NCI-H345 (cell line): ENCODE measurements around the gene RNASE12.
"Not testable (repeated sequence)": the region's sequence is repeated elsewhere in the genome, so short reads cannot be mapped to it uniquely, and the experiment has no call there.

ENCODE experiments used
- DNase-seq: peaks from one replicate; lab custom pipeline; 2025; lab: John Stamatoyannopoulos, UW

The RNASE12 gene, protein sequence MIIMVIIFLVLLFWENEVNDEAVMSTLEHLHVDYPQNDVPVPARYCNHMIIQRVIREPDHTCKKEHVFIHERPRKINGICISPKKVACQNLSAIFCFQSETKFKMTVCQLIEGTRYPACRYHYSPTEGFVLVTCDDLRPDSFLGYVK

DNA sequence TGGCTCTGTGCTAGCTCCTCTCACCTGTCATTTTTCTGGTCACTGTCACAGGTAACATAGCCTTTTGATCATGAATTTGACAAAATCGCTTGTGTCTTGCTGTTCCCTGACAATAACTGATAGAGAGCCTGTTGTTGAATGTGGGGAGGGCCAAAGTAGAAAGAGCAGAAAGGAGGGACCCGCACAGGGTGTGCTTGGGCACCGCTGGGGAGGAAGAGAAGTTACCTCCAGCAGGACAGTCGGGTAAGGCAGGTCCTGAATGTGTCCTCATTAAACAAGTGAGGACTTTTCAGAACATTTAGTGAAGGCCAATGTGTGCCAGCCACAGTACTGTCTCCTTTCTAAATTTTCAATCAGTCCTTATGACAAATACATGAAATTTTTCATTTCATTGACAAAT lies at the start of gene RNASE12:
TSS of gene RNASE12 (minus strand) at position 142 of the 400 bp plus-strand sequence. CDS start 653 bp downstream, outside the sequence.
- no peak for DNase-seq

DNA sequence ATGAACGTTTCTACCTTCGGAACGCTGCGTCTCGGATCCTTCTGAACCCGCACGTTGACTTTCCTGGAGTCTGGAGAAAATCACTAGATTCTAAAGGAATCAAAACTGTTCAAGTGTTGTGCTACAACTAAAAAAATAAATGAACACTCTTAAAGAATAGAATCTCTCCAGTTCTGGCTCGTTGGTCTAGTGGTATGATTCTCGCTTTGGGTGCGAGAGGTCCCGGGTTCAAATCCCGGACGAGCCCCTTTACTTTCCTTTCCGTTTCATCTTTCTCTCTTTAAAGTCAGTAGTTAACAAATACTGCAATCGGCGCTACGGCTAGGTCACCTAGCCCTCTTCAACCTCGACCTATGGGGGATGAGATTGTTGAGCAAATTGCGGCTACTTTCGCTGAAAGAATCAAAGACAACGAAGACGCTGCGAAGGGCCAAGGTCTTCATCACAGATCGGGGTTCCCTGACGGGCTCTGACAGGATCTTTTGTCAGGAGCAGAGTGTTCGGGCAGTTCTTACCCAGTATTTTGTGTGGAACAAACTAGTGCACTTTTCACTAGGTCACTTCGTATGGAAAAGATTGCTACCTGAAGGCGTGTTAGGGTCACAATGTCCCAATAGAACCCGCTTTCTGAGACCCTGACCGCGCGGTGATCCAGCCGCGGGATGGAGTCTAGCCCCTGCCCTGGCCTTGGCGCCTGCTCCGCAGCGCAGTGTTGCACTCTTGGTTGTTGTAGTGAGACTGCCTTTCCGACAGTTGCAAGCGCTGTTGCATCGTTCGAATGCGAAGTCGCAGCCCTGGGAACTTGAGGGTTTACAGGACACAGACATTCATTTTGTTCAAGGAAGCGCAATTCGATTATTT lies 41.9 kb upstream of the RNASE12 start:
- DNase-seq: no peak

DNA sequence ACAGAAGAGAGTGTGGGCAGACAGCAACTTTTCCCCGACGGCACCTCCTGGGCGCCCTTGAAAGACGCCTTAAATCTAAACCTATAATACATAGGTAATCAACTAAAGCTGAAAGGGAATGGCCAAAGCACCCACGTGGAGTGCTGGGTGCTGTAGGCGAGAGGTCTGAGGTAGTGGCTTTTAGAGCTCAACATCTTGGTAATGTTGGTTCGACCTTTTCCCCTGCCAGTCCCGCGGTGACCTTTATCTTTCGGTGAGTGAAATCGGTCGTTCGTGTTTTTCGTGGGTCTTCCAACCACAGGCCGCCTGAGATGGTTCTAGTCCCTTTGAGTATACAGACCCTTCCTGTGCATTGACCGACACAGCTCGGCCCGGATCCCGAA lies 41.3 kb upstream of the RNASE12 start:
- no peak for DNase-seq

DNA sequence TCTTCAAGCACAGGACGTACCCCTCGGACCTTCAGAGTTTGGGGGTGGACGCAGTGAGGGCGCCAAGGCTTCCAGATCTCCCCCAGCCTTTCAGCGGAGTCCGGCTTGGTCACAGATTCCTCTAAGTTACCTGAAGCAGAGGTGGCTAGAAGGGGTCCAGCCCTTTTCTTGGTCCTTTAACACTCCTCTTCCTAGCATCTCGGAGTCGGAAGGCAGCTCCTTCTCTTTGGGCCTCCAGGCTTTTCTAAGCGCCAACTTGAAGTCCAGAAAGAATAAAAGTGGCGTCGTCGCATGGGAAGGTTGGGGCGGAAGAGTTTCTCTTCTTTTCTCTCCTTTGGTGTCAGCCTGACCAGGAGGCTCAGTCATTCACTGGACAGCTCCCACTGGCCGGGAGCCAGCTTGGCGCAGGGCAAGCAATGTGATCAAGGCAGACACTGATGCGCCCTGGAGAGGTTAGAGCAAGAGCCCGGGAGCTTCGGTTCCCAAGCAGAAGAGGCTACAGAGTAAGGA lies 40.8 kb upstream of the RNASE12 start:
- DNase-seq: no peak

DNA sequence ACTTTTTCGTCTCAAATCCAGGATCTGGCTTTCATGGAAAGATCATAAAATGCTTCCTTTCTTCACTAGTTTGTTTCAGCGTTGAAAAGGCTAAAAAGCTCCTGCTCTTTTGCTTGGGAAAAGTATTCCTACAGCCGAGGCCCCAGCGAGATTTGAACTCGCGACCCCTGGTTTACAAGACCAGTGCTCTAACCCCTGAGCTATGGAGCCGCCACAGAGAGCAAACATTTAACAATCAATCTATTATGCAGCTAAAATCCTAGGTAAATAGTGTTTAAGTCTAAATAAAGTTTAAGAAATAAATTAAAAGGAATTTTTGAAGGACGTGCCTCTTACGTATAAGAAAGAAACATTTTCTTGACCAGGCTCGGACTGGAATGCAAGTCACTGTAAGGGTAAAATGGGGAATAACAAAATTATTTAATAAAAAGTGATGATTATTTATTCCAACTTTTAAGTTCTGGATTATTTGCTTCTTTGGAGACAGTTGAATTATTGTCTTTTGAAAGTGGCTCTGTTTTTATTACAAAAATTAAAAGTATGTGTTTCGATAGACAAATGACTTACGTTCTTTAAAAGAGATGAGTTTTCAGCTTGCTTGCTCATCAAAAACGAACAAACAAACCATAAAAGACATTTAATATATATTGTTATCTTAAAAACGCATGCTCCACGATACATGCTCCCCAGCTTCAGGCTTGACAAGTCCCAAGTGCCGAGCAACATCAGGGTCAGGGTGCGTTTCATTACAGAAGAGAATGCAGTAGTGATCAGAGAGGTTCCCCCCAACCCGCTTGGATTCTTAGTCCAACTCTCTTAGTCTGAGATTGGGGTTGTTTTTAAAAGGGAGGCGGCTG lies 40.1 kb upstream of the RNASE12 start:
- DNase-seq: no peak

DNA sequence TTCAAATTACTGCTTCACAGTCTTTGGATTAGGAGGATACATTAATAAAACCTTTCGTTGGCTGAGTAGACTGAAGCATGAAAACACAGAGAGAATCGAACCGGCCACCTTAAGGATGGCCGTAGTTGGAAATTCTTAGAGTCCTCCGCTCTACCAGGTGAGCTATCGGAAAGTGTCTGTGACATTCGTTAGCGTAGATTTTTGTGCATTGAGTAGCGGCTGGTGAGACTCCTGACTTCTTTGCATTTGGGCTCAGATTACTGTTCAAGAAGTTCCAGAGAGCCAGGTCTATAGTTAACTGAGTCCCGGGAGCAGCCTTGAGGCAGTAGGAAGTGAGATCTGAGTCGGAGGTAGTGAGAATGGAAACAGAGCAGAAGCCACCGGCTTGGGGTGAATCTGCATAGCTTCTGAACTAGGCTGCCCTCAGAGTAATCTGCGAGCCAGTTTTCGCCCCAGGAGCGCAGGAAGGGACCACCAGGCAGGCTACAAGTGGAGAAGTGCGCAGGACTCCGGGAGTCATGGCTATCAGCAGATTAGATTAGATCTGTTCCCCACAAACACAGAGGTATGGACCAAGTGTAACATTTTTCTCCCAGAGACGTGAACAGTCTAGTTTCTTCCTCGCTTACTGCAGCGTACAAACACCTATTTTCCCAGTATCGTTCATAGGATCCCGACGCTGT lies 39.3 kb upstream of the RNASE12 start:
- no peak for DNase-seq

DNA sequence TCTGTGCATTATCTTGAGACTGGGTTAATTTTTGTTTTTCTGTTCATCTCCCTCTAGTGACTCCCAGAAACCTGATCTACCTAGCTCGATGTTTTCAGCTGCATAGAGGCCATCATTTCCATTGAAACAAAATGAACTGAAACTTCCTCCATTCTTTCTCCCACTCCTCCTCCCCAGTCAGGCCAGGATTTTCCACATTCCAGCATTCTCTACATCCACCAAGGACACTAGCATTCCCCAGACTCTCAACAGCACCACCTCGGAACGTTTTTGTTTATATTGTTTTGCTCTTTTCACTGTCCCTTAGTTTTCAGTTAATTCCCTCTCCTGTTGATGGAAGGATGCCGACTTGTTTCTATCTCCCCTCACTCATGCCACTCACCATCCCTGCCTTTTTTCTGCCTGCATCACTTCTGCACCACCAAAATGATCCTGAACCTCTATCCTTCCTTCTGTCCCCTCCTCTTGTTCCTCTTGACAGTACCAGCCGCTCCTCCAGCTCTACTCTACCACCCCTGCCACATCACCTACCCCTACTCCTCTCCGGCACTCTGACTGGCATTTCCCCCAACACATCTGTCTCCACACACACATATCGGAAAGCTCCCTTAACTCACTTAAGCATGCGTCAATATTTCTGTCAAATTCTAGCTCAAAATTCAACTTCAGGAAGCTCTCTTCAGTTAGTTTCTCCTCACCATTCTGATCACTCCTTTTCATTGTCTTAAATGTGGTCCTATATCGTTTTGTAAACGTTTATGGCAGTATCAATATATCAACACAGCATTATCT lies 37.1 kb upstream of the RNASE12 start:
- DNase-seq: no peak

DNA sequence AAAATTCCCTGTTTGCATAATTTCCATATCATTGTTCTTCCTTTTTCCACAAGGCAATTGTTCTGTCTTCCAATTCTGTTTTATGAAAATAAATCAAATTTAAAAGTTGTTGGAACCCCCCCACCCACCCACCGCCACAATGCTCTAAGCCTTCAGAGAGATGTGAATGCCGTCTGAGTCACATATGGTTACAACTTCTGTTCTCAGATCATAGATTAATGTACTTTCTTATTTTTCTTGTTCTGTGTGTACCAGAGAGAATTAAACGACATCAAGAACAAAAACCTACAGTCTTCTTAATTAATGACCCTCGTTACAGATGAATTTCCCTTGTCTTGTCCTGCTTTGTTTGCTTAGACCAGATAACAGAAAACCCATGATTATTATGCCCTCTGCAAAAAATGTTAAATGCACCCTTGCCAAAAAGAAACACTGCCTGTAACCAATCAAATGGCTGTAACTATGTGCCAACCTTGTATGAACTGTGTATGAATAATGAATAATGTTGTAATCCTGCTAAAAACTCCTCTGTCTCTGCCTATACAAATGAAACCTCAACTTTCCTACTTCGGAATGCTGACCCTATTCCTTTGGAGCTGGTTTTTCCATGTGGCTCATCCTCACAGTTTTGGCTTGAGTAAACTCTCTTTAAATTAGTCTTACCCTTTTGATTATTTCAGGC lies 36.3 kb upstream of the RNASE12 start:
- DNase-seq: no peak

DNA sequence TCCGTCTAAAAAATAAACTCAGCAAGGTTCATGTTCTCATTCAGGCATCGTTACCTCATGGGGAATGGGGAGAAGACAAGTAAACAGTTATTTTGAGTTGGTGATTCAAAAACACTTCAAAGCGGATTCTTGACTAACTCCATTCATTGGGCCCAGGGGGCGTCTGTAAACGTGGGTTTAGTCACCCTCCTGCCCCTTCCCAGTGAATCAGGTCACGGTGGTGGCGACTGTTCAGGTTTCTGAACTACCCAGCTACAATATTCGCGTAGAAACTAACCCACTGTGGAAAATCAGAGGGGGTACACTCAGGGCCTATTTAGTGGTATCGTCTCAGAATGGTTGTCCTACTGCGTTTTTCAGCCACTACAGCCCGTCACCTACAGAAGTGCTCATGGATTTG lies 35.1 kb upstream of the RNASE12 start:
- DNase-seq: no peak

DNA sequence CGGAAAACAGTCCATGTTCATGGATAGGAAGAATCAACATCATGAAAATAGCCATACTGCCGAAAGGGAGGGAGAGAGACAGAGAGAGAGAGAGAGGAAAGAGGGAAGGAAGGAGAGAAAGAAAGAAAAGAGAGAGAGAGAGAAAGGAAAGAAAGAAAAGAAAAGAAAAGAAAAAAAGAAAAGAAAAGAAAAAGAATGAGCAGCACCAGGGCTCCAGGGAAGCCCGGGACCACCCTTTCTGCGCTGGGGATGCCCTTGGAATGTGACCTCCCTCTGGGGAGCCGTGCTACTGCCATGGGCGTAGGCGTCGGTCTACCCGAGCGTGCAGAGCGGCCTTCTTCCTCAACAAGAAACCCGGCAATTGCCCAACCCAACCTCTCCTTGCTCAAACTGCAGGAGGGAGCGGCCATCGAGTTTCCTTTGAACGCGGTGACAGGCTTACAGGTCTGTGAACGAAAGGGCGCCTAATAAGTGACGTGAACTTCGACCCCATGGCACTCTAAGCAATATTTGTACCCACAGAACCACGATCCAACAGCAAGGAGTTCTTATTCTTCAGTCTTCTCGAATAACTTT lies 33.4 kb upstream of the RNASE12 start:
- no peak for DNase-seq

DNA sequence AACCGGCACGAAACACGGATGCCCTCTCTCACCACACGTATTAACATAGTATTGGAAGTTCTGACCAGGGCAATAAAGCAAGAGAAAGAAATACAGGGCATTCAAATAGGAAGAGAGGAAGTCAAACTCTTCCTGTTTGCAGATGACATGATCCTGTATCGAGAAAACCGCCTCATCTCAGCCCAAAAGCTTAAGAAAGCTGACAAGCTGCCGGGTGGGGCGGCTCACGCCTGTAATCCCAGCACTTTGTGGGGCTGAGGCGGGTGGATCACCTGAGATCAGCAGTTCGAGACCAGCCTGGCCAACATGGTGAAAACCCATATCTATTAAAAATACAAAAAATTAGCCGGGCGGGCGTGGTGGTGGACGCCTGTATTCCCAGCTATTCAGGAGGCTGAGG lies 32.6 kb upstream of the RNASE12 start:
- DNase-seq: no peak

DNA sequence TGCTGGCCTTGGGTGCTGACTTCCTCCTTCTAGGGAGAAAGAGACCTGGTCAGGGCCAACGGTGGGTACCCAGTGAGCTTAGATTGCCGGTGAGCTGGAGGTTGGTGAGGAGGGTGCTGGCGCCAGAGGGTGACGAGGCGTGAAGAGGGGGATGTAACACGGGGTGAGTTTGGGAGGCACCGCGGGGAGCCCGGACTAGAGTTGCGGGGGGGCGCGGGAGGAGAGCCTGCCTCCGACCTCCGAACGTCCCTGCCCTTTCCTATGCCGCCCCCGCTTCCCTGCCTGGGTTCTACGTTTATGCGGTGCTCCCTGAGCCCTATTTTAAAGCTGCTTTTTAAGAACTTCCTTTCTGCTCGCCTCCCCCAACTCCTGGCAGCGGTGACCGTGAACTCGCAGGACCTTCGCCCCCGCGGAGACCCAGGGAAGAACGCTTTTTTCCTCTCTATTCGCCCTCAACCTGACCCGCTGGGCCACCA lies 31.7 kb upstream of the RNASE12 start:
- DNase-seq: no peak

DNA sequence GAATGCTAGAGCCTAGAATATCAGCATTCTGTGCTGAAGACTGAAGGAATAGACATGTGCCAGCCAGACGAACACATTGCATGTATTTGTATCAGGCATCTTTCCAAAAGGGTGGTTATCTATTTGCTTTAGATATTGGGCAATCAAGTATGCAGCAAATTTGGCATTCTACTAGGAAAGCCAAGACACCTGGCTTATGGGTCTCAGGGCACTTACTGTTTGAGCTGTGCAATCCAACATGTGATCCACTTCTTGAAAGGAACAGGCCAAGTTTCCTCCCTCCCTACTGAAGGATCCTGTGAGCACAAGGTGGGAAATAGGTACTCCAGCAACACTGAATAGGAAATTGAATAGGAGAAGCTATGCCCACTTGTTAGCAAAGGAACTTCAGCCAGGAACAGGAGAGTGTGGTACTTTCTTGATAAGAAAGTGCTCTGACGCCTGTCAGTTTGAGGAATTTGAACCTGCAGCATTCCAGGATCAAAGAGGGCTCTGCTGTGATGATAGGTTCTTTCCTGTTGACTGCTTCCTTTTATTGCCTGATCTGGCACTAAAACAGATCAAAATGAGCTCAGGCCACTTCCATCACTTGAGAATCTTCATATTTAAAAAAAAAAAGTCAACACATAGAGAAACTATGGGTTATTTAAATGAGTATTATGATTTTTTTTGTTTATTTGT lies 29.8 kb upstream of the RNASE12 start:
- no peak for DNase-seq

DNA sequence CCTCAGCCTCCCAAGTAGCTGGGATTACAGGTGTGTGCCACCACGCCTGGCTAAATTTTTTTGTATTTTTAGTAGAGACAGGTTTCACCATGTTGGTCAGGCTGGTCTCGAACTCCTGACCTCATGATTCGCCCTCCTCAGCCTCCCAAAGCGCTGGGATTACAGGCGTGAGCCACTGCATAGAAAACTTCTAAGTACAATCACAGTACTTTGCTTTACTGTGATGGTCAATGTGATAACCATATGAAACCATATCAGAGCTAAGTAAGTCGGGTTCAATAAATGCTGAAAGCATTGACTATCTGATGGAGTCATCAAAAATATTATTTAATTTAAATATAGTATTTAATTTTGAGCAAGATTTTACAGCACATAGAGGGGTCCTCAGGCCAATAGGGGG lies 28.5 kb upstream of the RNASE12 start:
- DNase-seq: not testable (repeated sequence)

DNA sequence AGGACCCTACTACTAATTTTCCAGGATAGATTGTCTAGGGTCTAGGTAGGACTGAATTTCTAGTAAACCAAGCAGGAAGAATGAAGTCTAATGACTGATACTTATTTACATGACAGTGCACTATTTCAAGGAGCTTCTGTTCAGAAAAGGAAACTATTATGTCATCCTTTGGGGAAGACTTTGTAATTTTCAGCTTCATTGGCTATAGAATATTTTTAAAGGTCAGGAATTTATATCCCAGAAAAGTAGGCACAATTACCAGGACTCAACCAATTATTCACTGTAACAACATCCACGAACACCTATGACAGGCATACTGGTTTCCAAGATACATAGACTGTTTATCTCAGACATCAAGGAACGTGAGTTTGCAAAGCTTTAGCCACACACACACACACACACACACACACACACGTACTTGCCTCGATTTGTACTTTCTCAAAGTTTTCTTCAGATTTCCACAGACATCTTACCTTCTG lies 27.1 kb upstream of the RNASE12 start:
- DNase-seq: no peak

DNA sequence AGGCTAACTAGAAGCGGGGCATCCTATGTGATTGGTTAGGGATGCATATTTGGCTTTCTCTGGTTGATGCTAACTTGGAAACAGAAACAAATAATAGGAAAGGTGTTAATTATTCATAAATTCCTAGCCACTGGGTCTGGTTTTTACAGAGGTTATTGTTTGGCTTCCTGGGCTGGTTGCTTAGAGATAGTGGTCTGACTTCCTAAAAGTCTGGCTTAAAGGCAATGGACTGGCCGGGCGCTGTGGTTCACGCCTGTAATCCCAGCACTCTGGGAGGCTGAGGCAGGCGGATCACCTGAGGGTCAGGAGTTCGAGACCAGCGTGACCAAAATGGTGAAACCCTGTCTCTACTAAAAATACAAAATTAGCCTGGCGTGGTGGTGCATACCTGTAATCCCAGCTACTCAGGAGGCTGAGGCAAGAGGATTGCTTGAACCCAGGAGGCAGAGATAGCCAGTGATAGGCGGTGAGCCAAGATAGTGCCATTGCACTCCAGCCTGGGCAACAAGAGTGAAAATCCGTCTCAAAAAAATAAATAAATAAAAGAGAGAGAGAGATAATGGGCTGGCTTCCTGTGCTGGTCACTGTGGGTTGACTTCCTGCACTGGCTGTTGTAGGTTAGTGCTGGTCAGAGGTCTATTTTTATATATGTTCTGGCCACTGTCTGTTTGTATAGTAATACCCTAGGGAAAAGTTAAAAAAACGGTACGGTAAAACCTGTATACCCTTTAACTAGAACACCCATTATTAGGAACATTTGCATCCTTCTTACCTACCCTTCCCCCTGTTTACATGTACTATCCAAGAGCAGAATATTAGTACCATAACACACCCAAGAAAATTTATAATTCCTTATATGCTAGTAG lies 26.2 kb upstream of the RNASE12 start:
- DNase-seq: no peak

DNA sequence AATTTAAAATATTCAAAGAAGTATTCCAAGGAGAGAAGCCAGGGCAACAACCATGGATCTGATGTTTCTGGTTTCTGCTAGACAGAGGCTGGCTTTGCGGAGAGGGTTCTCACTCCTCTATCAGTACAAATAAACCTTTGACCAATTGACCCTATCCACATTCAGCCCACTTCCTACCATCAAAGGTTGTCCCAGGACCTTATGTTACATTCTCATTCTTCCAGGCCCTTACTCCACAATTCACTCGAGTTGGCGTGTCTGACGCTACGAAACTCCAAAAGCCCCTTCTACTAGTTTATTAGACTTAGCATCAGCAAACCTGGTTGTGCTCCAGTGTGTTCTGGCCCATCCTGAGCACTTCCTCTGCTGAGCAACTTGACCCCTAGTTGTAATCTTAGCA lies 24.8 kb upstream of the RNASE12 start:
- no peak for DNase-seq
